ENCODE measurements around the gene LRRC74A. TPM values are rescaled to one million over a fixed set of nuclear protein-coding genes. Genes with fewer than 3 reads are reported as not detected.

The LRRC74A gene
- total RNA-seq, 1 experiment from 2014 or later, result not detected

DNA sequence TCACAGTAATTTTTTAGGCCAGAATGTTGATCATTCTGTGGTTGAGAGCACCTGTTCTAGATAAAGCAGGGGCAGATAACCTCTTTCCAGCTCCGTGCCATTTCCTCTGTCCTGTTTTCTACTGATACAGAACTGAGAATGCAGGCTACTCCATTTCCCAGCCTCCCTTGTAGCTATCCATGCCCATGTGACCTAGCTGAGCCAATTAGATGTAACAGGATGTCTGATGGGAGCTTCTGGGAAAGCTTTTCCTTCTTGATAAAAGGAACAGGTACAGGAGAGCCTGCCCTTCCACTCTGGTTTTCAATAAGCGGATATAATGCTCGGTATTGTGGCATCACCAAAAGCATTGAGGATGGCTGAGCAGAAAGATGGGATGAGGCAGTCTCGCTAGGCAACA lies 54.2 kb downstream of the LRRC74A start:
- H3K4me3 Mint-ChIP-seq, result no peak overlapping the region
- H3K18ac ChIP-seq (ENCODE audit: insufficient read length, low read depth, low read length), result no peak overlapping the region
- no peak overlapping the region for H4K5ac ChIP-seq (ENCODE audit: insufficient read length, low read depth, low read length)
- no peak overlapping the region for H2BK120ac ChIP-seq (ENCODE audit: low read depth, low read length, poor library complexity, severe bottlenecking)
- H3K27ac Mint-ChIP-seq, result no peak overlapping the region
- H2BK5ac ChIP-seq (ENCODE audit: insufficient read length, low read length), result no peak overlapping the region
- TF ChIP-seq, protein P1, sequence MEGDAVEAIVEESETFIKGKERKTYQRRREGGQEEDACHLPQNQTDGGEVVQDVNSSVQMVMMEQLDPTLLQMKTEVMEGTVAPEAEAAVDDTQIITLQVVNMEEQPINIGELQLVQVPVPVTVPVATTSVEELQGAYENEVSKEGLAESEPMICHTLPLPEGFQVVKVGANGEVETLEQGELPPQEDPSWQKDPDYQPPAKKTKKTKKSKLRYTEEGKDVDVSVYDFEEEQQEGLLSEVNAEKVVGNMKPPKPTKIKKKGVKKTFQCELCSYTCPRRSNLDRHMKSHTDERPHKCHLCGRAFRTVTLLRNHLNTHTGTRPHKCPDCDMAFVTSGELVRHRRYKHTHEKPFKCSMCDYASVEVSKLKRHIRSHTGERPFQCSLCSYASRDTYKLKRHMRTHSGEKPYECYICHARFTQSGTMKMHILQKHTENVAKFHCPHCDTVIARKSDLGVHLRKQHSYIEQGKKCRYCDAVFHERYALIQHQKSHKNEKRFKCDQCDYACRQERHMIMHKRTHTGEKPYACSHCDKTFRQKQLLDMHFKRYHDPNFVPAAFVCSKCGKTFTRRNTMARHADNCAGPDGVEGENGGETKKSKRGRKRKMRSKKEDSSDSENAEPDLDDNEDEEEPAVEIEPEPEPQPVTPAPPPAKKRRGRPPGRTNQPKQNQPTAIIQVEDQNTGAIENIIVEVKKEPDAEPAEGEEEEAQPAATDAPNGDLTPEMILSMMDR (conservative IDR thresholded peaks at IDR 0.05), result no peak
- H3K36me3 Mint-ChIP-seq (ENCODE audit: insufficient read depth in 1 of 3, low read depth in 3 of 3), result peaks cover 0 to 3% (median 3%) of the 10 kb centered on the region in 3 experiments; a peak in 4 of 7 replicates
- no peaks in the 10 kb centered on the region for H3K9me3 ChIP-seq (ENCODE audit: control insufficient read depth, low read depth, low read length)
- H2BK12ac ChIP-seq (ENCODE audit: insufficient read length, low read depth, low read length), result no peak overlapping the region
- H3K9me3 Mint-ChIP-seq, result peaks cover 2 to 9% of the 10 kb centered on the region in 2 experiments
- no peak overlapping the region for H2AK5ac ChIP-seq (ENCODE audit: insufficient read length, low read length)
- H3T11ph ChIP-seq (ENCODE audit: low read length), result no peak overlapping the region
- no peak overlapping the region for H3K9ac ChIP-seq (ENCODE audit: extremely low read depth, insufficient read length, low read length)
- H3K27ac ChIP-seq (ENCODE audit: insufficient read length, low read depth, low read length), result no peak overlapping the region
- no peak overlapping the region for H3K4ac ChIP-seq (ENCODE audit: low read depth, low read length)
- no peaks in the 10 kb centered on the region for H3K27me3 ChIP-seq (ENCODE audit: insufficient read depth, low read length)
- no peak overlapping the region for H2BK20ac ChIP-seq (ENCODE audit: low read depth, low read length, poor library complexity, severe bottlenecking)
- H3K23ac ChIP-seq (ENCODE audit: insufficient read length, low read depth, low read length), result no peak overlapping the region
- no peak overlapping the region for H4K91ac ChIP-seq (ENCODE audit: insufficient read length, low read depth, low read length)
- no peaks in the 10 kb centered on the region; the same call in 1 of the 2 replicates for H3K27me3 Mint-ChIP-seq (ENCODE audit: low read depth)
- H3K14ac ChIP-seq (ENCODE audit: insufficient read depth, low read length), result no peak overlapping the region
- H4K20me1 ChIP-seq (ENCODE audit: control insufficient read depth, insufficient read depth, insufficient read length), result no peaks in the 10 kb centered on the region
- H3K4me2 ChIP-seq (ENCODE audit: insufficient read depth, insufficient read length, low read length), result no peak overlapping the region
- H3K79me2 ChIP-seq (ENCODE audit: insufficient read depth, low read length), result no peaks in the 10 kb centered on the region
- WGBS (ENCODE audit: extremely low coverage, insufficient read length, low lambda C conversion rate), result no CpG with 5 or more reads among the region's 4 CpGs
- H3K4me1 Mint-ChIP-seq, result peaks cover 0 to 10% of the 10 kb centered on the region in 2 experiments; a peak in 2 of 4 replicates
- no peaks in the 10 kb centered on the region for H3K23me2 ChIP-seq (ENCODE audit: insufficient read length, low read depth, low read length, poor library complexity, severe bottlenecking)
- H3K79me1 ChIP-seq (ENCODE audit: insufficient read depth, low read depth, low read length, poor library complexity, severe bottlenecking), result no peaks in the 10 kb centered on the region
- no peak for DNase-seq
- no peak overlapping the region for H2AFZ ChIP-seq (ENCODE audit: low read length)
- no peak overlapping the region for H2BK15ac ChIP-seq (ENCODE audit: low read depth, low read length)
- no peaks in the 10 kb centered on the region for H3K4me1 ChIP-seq (ENCODE audit: insufficient read depth, low read length)
- H3K56ac ChIP-seq (ENCODE audit: insufficient read length, low read depth, low read length), result no peak overlapping the region
- H4K8ac ChIP-seq (replicated peaks; ENCODE audit: insufficient read length, low read depth, low read length), result no peak overlapping the region

All from H9 (cell line).